IMR-90 (cell line): Measurements from ENCODE around the gene HOXD12. TPM values are rescaled to one million over a fixed set of nuclear protein-coding genes. Genes with fewer than 3 reads are reported as not detected.

Experiments used
- ATAC-seq: fragments of 200-7000 bp; cut with Tn5 transposase; 2 replicates; pipeline ENCODE4 v1.9.1; 2020; ENCODE audit warnings: low read depth, mild to moderate bottlenecking, moderate library complexity
- BruUV-seq: library from RNA; stranded (reverse); fragments of 400-500 nt; replicated peaks from 2 replicates; lab custom pipeline; 2021; lab: Mats Ljungman, UMichigan
- CTCF ChIA-PET: fragments of 300-600 bp; formaldehyde crosslinking; extraction: SDS; loops from one replicate; lab custom pipeline; 2021; ENCODE audit warnings: antibody characterized with exemption; lab: Yijun Ruan, JAX
- POLR2A ChIA-PET: fragments of 300-600 bp; sonication (Branson Sonifier 250); formaldehyde crosslinking; loops from one replicate; lab custom pipeline; 2022; ENCODE audit warnings: antibody characterized with exemption; ENCODE audit not compliant: unreplicated experiment; lab: Charles Lee
- DNase-seq: peaks from one replicate; pipeline ENCODE4 v3.0.0; 2013
- H2AFZ ChIP-seq: replicated peaks from 2 replicates; pipeline ENCODE3; 2013; ENCODE audit warnings: low read length, mild to moderate bottlenecking; ENCODE audit not compliant: poor library complexity
- H2AK5ac ChIP-seq: 2 replicates; pipeline ENCODE4 v1.6.1; 2013; ENCODE audit warnings: low read depth, low read length, inconsistent platforms
- H2AK9ac ChIP-seq: replicated peaks from 2 replicates; pipeline ENCODE3; 2013; ENCODE audit warnings: mild to moderate bottlenecking, low read depth, low read length, moderate library complexity; ENCODE audit not compliant: poor library complexity
- H2BK120ac ChIP-seq: 2 replicates; pipeline ENCODE4 v1.6.1; 2013; ENCODE audit warnings: low read depth, low read length, inconsistent platforms
- H2BK15ac ChIP-seq: 3 replicates; pipeline ENCODE4 v1.6.1; 2013; ENCODE audit warnings: low read depth, low read length, inconsistent platforms
- H2BK20ac ChIP-seq: 2 replicates; pipeline ENCODE4 v1.6.1; 2013; ENCODE audit warnings: low read depth, mild to moderate bottlenecking, inconsistent platforms, low read length, moderate library complexity
- H2BK5ac ChIP-seq: 2 replicates; pipeline ENCODE4 v1.6.1; 2013; ENCODE audit warnings: mild to moderate bottlenecking, low read depth, low read length, inconsistent platforms; ENCODE audit not compliant: poor library complexity, severe bottlenecking
- H3K14ac ChIP-seq: replicated peaks from 2 replicates; pipeline ENCODE4 v1.6.1; 2013; ENCODE audit warnings: low read depth, low read length, inconsistent platforms
- H3K18ac ChIP-seq: 2 replicates; pipeline ENCODE4 v1.6.1; 2013; ENCODE audit warnings: low read depth, low read length, control low read depth
- H3K23ac ChIP-seq: 2 replicates; pipeline ENCODE4 v1.6.1; 2013; ENCODE audit warnings: low read depth, low read length, inconsistent platforms
- H3K27ac ChIP-seq: 2 replicates; pipeline ENCODE4 v1.5.1; 2013; ENCODE audit warnings: mild to moderate bottlenecking, control low read depth, low read length; ENCODE audit not compliant: insufficient read depth
- H3K27me3 ChIP-seq: 2 replicates; pipeline ENCODE4 v1.6.1; 2013; ENCODE audit warnings: low read length; ENCODE audit not compliant: control insufficient read depth, insufficient read depth
- H3K36me3 ChIP-seq: 2 replicates; pipeline ENCODE4 v1.6.1; 2013; ENCODE audit warnings: low read length, mixed read lengths; ENCODE audit not compliant: control insufficient read depth, insufficient read depth
- H3K4ac ChIP-seq: 2 replicates; pipeline ENCODE4 v1.6.1; 2013; ENCODE audit warnings: low read depth, low read length, inconsistent platforms
- H3K4me1 ChIP-seq: 2 replicates; pipeline ENCODE4 v1.6.1; 2013; ENCODE audit warnings: low read length, mixed read lengths; ENCODE audit not compliant: control insufficient read depth, insufficient read depth
- H3K4me2 ChIP-seq: 2 replicates; pipeline ENCODE4 v1.6.1; 2013; ENCODE audit warnings: low read depth, mild to moderate bottlenecking, control low read depth, low read length, moderate library complexity
- H3K4me3 ChIP-seq: 2 replicates; pipeline ENCODE4 v1.5.1; 2013; ENCODE audit warnings: low read depth, mild to moderate bottlenecking, control low read depth, low read length, moderate library complexity; ENCODE audit not compliant: insufficient read depth
- H3K56ac ChIP-seq: 2 replicates; pipeline ENCODE4 v1.6.1; 2013; ENCODE audit warnings: low read length, inconsistent platforms; ENCODE audit not compliant: insufficient read depth; ENCODE audit errors: extremely low read depth
- H3K79me1 ChIP-seq, 2 experiments: 2 replicates each; pipeline ENCODE4 v1.6.1; 2013; ENCODE audit warnings: low read length in 2 of 2, inconsistent platforms in 1 of 2, low read depth in 1 of 2
- H3K9ac ChIP-seq: 2 replicates; pipeline ENCODE4 v1.6.1; 2013; ENCODE audit warnings: low read depth, low read length, control low read depth
- H3K9me1 ChIP-seq: 2 replicates; pipeline ENCODE4 v1.6.1; 2013; ENCODE audit warnings: low read length, inconsistent platforms; ENCODE audit not compliant: insufficient read depth
- H3K9me3 ChIP-seq: 2 replicates; pipeline ENCODE4 v1.6.1; 2013; ENCODE audit warnings: low read length; ENCODE audit not compliant: control insufficient read depth, insufficient read depth
- H4K20me1 ChIP-seq: 2 replicates; pipeline ENCODE4 v1.6.1; 2013; ENCODE audit warnings: low read length, inconsistent platforms; ENCODE audit not compliant: insufficient read depth
- H4K5ac ChIP-seq: 2 replicates; pipeline ENCODE4 v1.6.1; 2013; ENCODE audit warnings: mild to moderate bottlenecking, low read depth, low read length, control low read depth
- H4K8ac ChIP-seq, 2 experiments: 2 replicates each; pipeline ENCODE4 v1.6.1; 2013; ENCODE audit warnings: low read depth in 2 of 2, low read length in 2 of 2, control low read depth in 1 of 2, inconsistent platforms in 1 of 2
- H4K91ac ChIP-seq: 2 replicates; pipeline ENCODE4 v1.6.1; 2013; ENCODE audit warnings: low read depth, low read length, inconsistent platforms; ENCODE audit not compliant: insufficient read depth
- CTCF ChIP-seq: conservative IDR thresholded peaks from 2 replicates; pipeline ENCODE4 v1.5.1; 2012; ENCODE audit warnings: mild to moderate bottlenecking, low read depth, low read length, improper control_type of control experiment
- ELK1 ChIP-seq: fragments of 150-350 bp; IDR thresholded peaks from 2 replicates; pipeline ENCODE4 v1.6.1; 2016; ENCODE audit warnings: low read depth, mild to moderate bottlenecking, low read length, moderate library complexity, borderline replicate concordance
- POLR2A ChIP-seq: IDR thresholded peaks from 2 replicates; pipeline ENCODE4 v1.6.1; 2012; ENCODE audit warnings: mild to moderate bottlenecking, low read depth, low read length
- RAD21 ChIP-seq: IDR thresholded peaks from 2 replicates; pipeline ENCODE4 v1.6.1; 2012; ENCODE audit warnings: low read length, improper control_type of control experiment
- USF2 ChIP-seq: fragments of 150-350 bp; IDR thresholded peaks from 2 replicates; pipeline ENCODE4 v1.6.1; 2017; ENCODE audit warnings: mild to moderate bottlenecking, antibody characterized with exemption, low read length, low read depth
- WGBS, 2 experiments: methylation state at CpG; one replicate each; pipeline versions ENCODE4 v1.1.5 to v1.1.7; 2013; ENCODE audit warnings: missing lambda C conversion rate in 2 of 2; ENCODE audit not compliant: insufficient read length in 1 of 2; ENCODE audit errors: extremely low coverage in 2 of 2; 5-methylcytosine and 5-hydroxymethylcytosine counted together
- dilution Hi-C: fragments of 300-500 bp; cut with HindIII; formaldehyde crosslinking; loops from one replicate; pipeline ENCODE4 v1.14.3; 2018; ENCODE audit warnings: low sequenced_read_pairs; ENCODE audit not compliant: unreplicated experiment
- in situ Hi-C: fragments of 300-500 bp; cut with MboI; formaldehyde crosslinking; loops from 3 replicates; pipeline ENCODE4 v1.14.3; 2019; ENCODE audit warnings: low sequenced_read_pairs, inconsistent platforms, mixed read lengths
- intact Hi-C: fragments of 100-400 bp; cut with micrococcal nuclease; formaldehyde crosslinking; loops from 2 replicates; pipeline ENCODE4 v1.10.0; 2022
- polyA plus RNA-seq, 3 experiments: library from polyadenylated mRNA; depleted of rRNA; stranded (reverse); fragments of >200 nt; gene quantifications; 2 replicates each; pipeline ENCODE4 v1.2.3, GENCODE V29; 2012; ENCODE audit warnings: low replicate concordance in 1 of 3
- total RNA-seq: library from RNA; depleted of rRNA; stranded (reverse); fragments of >200 nt; gene quantifications from 2 replicates; pipeline ENCODE4 v1.2.3, GENCODE V29; 2012

Gene HOXD12
- total and polyA plus RNA-seq, 2 of the 4 experiments (the other 2 are of a cell fraction): not detected

GRCh38 chr2:176083796-176084261 lies 15.8 kb upstream of the HOXD12 start, which contains the start of gene EVX2:
EVX2 (minus strand) TSS chr2:176083962; CDS start chr2:176083776, 186 bp downstream.
- Histone ChIP-seq H3K56ac (no peak within 1 kb of the TSS), H3K4ac (no peak within 1 kb of the TSS), H3K14ac (no peak within 1 kb of the TSS), H2BK120ac (no peak within 1 kb of the TSS), H4K5ac (no peak within 1 kb of the TSS), H4K91ac (no peak within 1 kb of the TSS), H3K9ac (no peak within 1 kb of the TSS), H2AK9ac (no peak within 1 kb of the TSS), H3K79me1 (no peaks in the 10 kb centered on the region), H3K23ac (no peak within 1 kb of the TSS), H2AFZ (peak within 1 kb of the TSS; percentile 18), H4K8ac (no peak within 1 kb of the TSS), H2BK20ac (no peak within 1 kb of the TSS), H2BK5ac (no peak within 1 kb of the TSS), H3K27ac (no peak within 1 kb of the TSS), H3K4me3 (no peak within 1 kb of the TSS), H3K18ac (no peak within 1 kb of the TSS), H3K36me3 (no peaks in the 10 kb centered on the region), H3K9me1 (no peaks in the 10 kb centered on the region), H3K9me3 (peaks cover 30% of the 10 kb centered on the region), H2BK15ac (no peak within 1 kb of the TSS), H3K4me1 (peaks cover 1% of the 10 kb centered on the region), H3K27me3 (peaks cover 90% of the 10 kb centered on the region), H2AK5ac (no peak within 1 kb of the TSS), H4K20me1 (peaks cover 3% of the 10 kb centered on the region; the same call in 1 of the 2 replicates), H3K4me2 (no peak within 1 kb of the TSS)
- TF ChIP-seq ELK1 (no peak), CTCF (no peak), USF2 (no peak), POLR2A (no peak), RAD21 (no peak)
- no peak for DNase-seq
- in situ Hi-C loops: loop anchor here (25.0 kb wide), 2 partner anchors 1047 to 1347 kb away; no protein-coding TSS in a partner anchor
- no CpG with 5 or more reads among the region's 27 CpGs for WGBS, 2 experiments
- ChIA-PET POLR2A (no interaction called here), CTCF (interaction anchor here (0.5 kb wide), 1 partner anchor 376 kb away, joined by 4 read pairs; no protein-coding TSS in a partner anchor)
- dilution Hi-C loops: no loop called here
- no peak for ATAC-seq
- intact Hi-C loops: no loop called here
- no TSS peak for BruUV-seq
